Heart left ventricle (tissue), 16 donors: ENCODE results near the gene PACS2. TPM values are rescaled to one million over a fixed set of nuclear protein-coding genes. Genes with fewer than 3 reads are reported as not detected.

Experiments used
- ATAC-seq, 4 donors: fragments of 200-7000 bp; cut with Tn5 transposase; one replicate each; pipeline ENCODE4 v1.9.1; 2020 to 2022; ENCODE audit warnings: moderate library complexity in 4 of 4, mild to moderate bottlenecking in 3 of 4, moderate number of reproducible peaks in 1 of 4
- DNase-seq, 5 donors: peaks; one replicate each; pipeline ENCODE4 v3.0.0-alpha.2; 2020
- H3K27ac ChIP-seq, 12 donors: fragments of 200-600 bp; sonication (generic) in 4 of 12; one replicate each; pipeline versions ENCODE4 v1.5.0 to v1.8.0; 2016 to 2022; ENCODE audit warnings: mild to moderate bottlenecking in 2 of 12
- H3K27me3 ChIP-seq, 9 donors: fragments of 200-600 bp; sonication (generic) in 2 of 9; one replicate each; pipeline versions ENCODE4 v1.5.1 to v1.8.0; 2016 to 2022; ENCODE audit warnings: mild to moderate bottlenecking in 3 of 9
- H3K36me3 ChIP-seq, 9 donors: fragments of 200-600 bp; sonication (generic) in 2 of 9; one replicate each; pipeline versions ENCODE4 v1.5.0 to v1.8.0; 2018 to 2022; ENCODE audit warnings: mild to moderate bottlenecking in 2 of 9
- H3K4me1 ChIP-seq, 12 donors: fragments of 200-600 bp; sonication (generic) in 4 of 12; one replicate each; pipeline versions ENCODE4 v1.5.0 to v1.8.0; 2016 to 2022; ENCODE audit warnings: mild to moderate bottlenecking in 3 of 12
- H3K4me3 ChIP-seq, 12 donors: fragments of 200-600 bp; sonication (generic) in 4 of 12; one replicate each; pipeline versions ENCODE4 v1.5.0 to v1.8.0; 2017 to 2022; ENCODE audit warnings: mild to moderate bottlenecking in 9 of 12, moderate library complexity in 4 of 12
- H3K9me3 ChIP-seq, 12 donors: fragments of 200-600 bp; sonication (generic) in 4 of 12; one replicate each; pipeline versions ENCODE4 v1.5.0 to v1.8.0; 2016 to 2022; ENCODE audit warnings: mild to moderate bottlenecking in 1 of 12
- POLR2A ChIP-seq, 2 donors: fragments of 450-650 bp; IDR thresholded peaks; one replicate each; pipeline ENCODE4 v1.6.1; 2017; ENCODE audit warnings: antibody characterized with exemption in 2 of 2, mild to moderate bottlenecking in 2 of 2, moderate library complexity in 2 of 2
- WGBS, 4 donors: extraction: QIAGEN DNeasy Blood & Tissue Kit in 2 of 4; methylation state at CpG; one replicate each; pipeline versions ENCODE4 v1.1.5 to v1.1.7; 2013 to 2018; 5-methylcytosine and 5-hydroxymethylcytosine counted together
- intact Hi-C, 10 donors: fragments of 100-400 bp; cut with DNase I; formaldehyde crosslinking; loops; one replicate each; pipeline versions ENCODE4 v1.11.1 to v1.14.2; 2022
- polyA plus RNA-seq, 2 donors: library from polyadenylated mRNA; stranded (reverse); fragments of 200-250 nt; gene quantifications; one replicate each; pipeline ENCODE4 v1.2.3, GENCODE V29; 2013
- total RNA-seq, 9 donors: library from RNA; depleted of rRNA in 2 of 9; stranded (reverse); fragments of >200 nt in 2 of 9; fragmentation: NEBNext Ultra II Directional in 3 of 9; extraction: Animal tissue kit (Norgen Biotek cat#: 25700) in 3 of 9; gene quantifications; one replicate each; pipeline versions ENCODE4 v1.1.0 to v1.2.4, GENCODE V29; 2016 to 2023
- TF ChIP-seq, protein P1 (sequence below), 12 donors: fragments of 200-600 bp; sonication (generic) in 4 of 12; IDR thresholded peaks; one replicate each; pipeline versions ENCODE4 v1.5.0 to v1.8.0; 2018 to 2022; ENCODE audit warnings: antibody characterized with exemption in 12 of 12, mild to moderate bottlenecking in 5 of 12
- donor health status: ischemic (EF 13 %, LVEDD 7.1; RV severe dilation, severe dysfunction).
- donor health status: healthy with polysubstance abuse.
- donor health status: DM: no; HTN: yes; CAD: no.
- donor health status: DM: no; HTN: no; CAD: no.
- donor health status: ischemic (EF 25% LVEDD 6.9; RV normal size, moderate dysfunction).
- donor health status: ischemic (EF 25% LVEDD 5.7; RV mildly dilated, moderate dysfunction).
- donor health status: healthy.
- donor health status: DM: yes; HTN: yes; CAD: no.
- donor health status: ischemic (EF 35%, LVEDD 5.7; RV mildly dilated, moderate dysfunction).
- donor health status: nonischemic (EF 11% LVEDD 7.7; RV severe dilation, severe dysfunction).
- donor health status: DM: yes; HTN: yes; CAD: no.
- donor health status: PGD.
- donor health status: ischemic (EF 29% LVEDD 5.4; RV normal size, mild dysfunction).
- donor health status: nonischemic (EF 23%, LVEDD 6.1; RV moderate dilation, normal function).

The PACS2 gene
- total and polyA plus RNA-seq, 11 donors, result 47.3 to 90.3 (median 60.8) TPM

DNA sequence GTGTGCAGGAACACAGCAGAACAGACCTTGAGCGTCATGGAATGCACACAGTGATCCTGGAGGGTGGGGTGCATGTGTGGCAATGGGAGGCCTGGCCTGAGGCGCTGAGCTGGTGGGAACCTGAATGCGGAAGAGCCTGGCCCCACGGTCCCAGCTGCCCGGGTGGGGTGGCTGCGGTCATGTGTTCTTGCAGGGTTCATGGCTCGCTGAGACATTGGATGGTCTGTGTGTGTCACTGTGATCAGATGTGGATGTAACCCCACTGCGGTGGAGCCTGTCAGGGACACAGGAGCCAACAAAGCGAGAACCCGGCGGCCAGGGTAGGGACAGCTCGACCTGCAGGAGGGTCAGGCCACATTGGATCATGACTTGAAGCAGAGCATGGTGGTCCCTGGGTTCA lies 128.3 kb downstream of the PACS2 start:
- ATAC-seq, result no peak
- peaks cover 0 to 37% (median 16%) of the 10 kb centered on the region in 9 donors for H3K36me3 ChIP-seq
- H3K9me3 ChIP-seq, result no peaks in the 10 kb centered on the region
- no peak overlapping the region for H3K4me3 ChIP-seq
- intact Hi-C loops, result loop anchor here in 4 of 10 donors (10.0 kb wide), 2 partner anchors 68 to 82 kb away; partner anchors contain the start of gene TMEM121 (in 1 of the 4)
- TF ChIP-seq, protein P1, sequence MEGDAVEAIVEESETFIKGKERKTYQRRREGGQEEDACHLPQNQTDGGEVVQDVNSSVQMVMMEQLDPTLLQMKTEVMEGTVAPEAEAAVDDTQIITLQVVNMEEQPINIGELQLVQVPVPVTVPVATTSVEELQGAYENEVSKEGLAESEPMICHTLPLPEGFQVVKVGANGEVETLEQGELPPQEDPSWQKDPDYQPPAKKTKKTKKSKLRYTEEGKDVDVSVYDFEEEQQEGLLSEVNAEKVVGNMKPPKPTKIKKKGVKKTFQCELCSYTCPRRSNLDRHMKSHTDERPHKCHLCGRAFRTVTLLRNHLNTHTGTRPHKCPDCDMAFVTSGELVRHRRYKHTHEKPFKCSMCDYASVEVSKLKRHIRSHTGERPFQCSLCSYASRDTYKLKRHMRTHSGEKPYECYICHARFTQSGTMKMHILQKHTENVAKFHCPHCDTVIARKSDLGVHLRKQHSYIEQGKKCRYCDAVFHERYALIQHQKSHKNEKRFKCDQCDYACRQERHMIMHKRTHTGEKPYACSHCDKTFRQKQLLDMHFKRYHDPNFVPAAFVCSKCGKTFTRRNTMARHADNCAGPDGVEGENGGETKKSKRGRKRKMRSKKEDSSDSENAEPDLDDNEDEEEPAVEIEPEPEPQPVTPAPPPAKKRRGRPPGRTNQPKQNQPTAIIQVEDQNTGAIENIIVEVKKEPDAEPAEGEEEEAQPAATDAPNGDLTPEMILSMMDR (IDR thresholded peaks at IDR 0.05), result no peak
- TF ChIP-seq POLR2A (IDR thresholded peaks at IDR 0.05), result no peak
- DNase-seq, result peak in 1 of 5 donors; percentile 38
- H3K27ac ChIP-seq, result no peak overlapping the region
- no peaks in the 10 kb centered on the region for H3K27me3 ChIP-seq
- WGBS, 4 donors, result 80 to 86% (median 84%) methylated on average over 10 to 12 of the region's 12 CpGs
- H3K4me1 ChIP-seq, result peaks cover 0 to 15% (median 0%) of the 10 kb centered on the region in 12 donors

DNA sequence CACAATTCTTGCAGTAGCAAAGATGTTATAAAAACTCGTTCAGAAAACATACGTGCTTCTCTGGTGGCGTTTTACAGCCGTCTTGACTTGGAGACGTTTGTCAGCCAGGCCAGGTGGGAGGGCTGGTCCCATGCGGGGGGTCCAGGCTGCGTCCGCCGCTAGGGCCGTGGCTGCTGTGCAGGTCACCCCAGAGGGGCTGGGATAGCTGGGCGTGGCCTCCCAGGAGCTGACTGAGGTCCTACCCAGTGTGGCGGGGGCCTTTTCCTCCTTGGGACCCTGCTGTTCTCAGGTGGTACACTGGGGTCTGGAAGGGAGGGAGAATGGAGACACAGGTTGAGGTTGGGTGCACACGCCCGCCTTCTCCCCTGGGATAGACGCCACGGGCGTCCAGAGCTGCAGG lies 130.3 kb downstream of the PACS2 start:
- ATAC-seq, result no peak
- Histone ChIP-seq H3K9me3 (no peaks in the 10 kb centered on the region), H3K27ac (no peak overlapping the region), H3K4me1 (peaks cover 0 to 23% (median 14%) of the 10 kb centered on the region in 12 donors), H3K36me3 (peaks cover 0 to 28% (median 16%) of the 10 kb centered on the region in 9 donors), H3K4me3 (no peak overlapping the region), H3K27me3 (no peaks in the 10 kb centered on the region)
- intact Hi-C loops, result loop anchor here in 8 of 10 donors (5.0 to 10.0 kb wide), 5 partner anchors 42 to 82 kb away; partner anchors contain the start of genes CRIP1 (in 5 of the 8) and TMEM121 (in 3 of the 8)
- DNase-seq, result peak in 1 of 5 donors; percentile 31
- 85 to 89% (median 88%) methylated on average over 12 to 17 of the region's 17 CpGs for WGBS, 4 donors
- no peak for TF ChIP-seq POLR2A (IDR thresholded peaks at IDR 0.05)
- TF ChIP-seq, protein P1 (IDR thresholded peaks at IDR 0.05), result no peak

DNA sequence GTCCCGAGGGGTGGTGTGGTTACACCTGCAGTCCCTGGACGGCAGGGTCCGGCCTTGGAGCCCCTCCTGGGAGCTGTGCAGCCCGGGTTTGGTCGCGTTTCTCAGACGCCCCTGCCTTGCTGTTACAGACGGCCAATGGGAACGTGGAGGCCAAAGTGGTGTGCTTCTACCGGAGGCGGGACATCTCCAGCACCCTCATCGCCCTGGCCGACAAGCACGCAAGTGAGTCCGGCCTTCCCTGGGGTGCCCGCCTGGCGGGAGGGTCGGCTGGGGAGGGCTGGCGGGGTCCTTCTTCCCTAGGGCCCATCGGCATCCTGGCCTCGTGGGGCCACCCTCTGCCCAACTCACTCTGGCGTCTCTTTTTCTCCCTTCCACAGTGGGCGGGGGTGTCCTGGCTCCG lies 130.7 kb downstream of the PACS2 start:
- intact Hi-C loops, result loop anchor here in 8 of 10 donors (5.0 to 10.0 kb wide), 5 partner anchors 42 to 82 kb away; partner anchors contain the start of genes CRIP1 (in 5 of the 8) and TMEM121 (in 3 of the 8)
- DNase-seq, result peak in 1 of 5 donors; percentile 54
- H3K4me3 ChIP-seq, result no peak overlapping the region
- no peaks in the 10 kb centered on the region for H3K27me3 ChIP-seq
- H3K9me3 ChIP-seq, result no peaks in the 10 kb centered on the region
- H3K27ac ChIP-seq, result no peak overlapping the region
- H3K36me3 ChIP-seq, result peaks cover 0 to 28% (median 19%) of the 10 kb centered on the region in 9 donors
- TF ChIP-seq, protein P1 (IDR thresholded peaks at IDR 0.05), result no peak
- TF ChIP-seq POLR2A (IDR thresholded peaks at IDR 0.05), result no peak
- H3K4me1 ChIP-seq, result peaks cover 0 to 26% (median 14%) of the 10 kb centered on the region in 12 donors
- 85 to 89% (median 89%) methylated on average over 11 to 24 of the region's 24 CpGs for WGBS, 4 donors
- ATAC-seq, result no peak

DNA sequence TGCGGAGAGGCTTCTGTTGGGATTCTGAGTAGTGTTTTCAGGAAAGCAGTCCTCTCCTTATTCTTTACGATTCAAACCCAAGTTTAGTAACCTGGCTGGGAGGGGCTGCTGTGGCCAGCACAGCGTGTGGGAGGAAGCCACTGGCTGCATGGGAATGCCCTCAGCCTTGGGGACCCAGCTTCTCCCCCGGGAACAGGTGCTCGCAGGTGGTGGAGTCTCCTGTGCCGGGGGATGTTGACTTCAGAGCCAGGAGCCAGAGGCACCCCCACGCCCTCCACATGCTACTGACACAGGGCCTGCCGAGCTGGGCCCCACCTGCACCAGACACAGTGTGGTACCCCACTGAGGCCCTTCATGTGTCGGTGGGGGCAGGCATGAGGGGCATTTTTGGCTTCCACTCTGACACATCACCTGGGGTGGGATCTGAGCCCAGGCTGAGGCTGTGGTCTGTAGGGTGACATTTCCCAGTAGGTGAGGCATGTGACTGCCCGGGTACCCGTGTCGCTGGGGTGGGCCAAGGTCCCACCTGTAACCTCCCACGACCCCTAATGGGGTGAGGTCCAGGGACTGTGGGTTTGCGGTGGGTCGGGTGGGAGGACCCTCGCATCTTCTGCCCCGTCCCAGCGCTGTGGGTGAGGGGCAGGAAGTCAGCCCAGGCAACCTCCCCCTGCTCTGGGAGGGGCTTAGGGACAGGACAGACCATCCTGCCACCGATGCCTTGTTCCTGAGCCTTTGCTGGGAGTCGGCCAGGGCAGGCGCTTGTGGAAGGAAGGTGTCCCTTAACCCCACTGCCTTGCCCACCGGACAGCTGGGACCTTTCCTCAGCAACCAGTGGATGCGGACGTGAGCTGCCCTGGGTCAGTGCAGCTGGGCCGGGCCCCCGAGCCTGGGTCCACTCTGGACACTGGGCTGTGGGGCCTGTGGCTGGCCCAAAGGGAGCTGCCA lies 131.6 kb downstream of the PACS2 start:
- peaks cover 0 to 34% (median 26%) of the 10 kb centered on the region in 9 donors for H3K36me3 ChIP-seq
- no peaks in the 10 kb centered on the region for H3K27me3 ChIP-seq
- no peaks in the 10 kb centered on the region for H3K9me3 ChIP-seq
- H3K4me1 ChIP-seq, result peaks cover 0 to 28% (median 14%) of the 10 kb centered on the region in 12 donors
- H3K4me3 ChIP-seq, result no peak overlapping the region
- WGBS, 4 donors, result 84 to 91% (median 86%) methylated on average over 16 to 26 of the region's 26 CpGs
- ATAC-seq (no peak), DNase-seq (peak in 1 of 5 donors; percentile 47)
- no peak overlapping the region for H3K27ac ChIP-seq
- TF ChIP-seq, protein P1 (IDR thresholded peaks at IDR 0.05), result no peak
- no peak for TF ChIP-seq POLR2A (IDR thresholded peaks at IDR 0.05)
- intact Hi-C loops, result loop anchor here in 8 of 10 donors (5.0 to 10.0 kb wide), 5 partner anchors 41 to 81 kb away; partner anchors contain the start of genes CRIP1 (in 5 of the 8) and TMEM121 (in 3 of the 8)
